ENCODE results near the gene DGKZ.

DNA sequence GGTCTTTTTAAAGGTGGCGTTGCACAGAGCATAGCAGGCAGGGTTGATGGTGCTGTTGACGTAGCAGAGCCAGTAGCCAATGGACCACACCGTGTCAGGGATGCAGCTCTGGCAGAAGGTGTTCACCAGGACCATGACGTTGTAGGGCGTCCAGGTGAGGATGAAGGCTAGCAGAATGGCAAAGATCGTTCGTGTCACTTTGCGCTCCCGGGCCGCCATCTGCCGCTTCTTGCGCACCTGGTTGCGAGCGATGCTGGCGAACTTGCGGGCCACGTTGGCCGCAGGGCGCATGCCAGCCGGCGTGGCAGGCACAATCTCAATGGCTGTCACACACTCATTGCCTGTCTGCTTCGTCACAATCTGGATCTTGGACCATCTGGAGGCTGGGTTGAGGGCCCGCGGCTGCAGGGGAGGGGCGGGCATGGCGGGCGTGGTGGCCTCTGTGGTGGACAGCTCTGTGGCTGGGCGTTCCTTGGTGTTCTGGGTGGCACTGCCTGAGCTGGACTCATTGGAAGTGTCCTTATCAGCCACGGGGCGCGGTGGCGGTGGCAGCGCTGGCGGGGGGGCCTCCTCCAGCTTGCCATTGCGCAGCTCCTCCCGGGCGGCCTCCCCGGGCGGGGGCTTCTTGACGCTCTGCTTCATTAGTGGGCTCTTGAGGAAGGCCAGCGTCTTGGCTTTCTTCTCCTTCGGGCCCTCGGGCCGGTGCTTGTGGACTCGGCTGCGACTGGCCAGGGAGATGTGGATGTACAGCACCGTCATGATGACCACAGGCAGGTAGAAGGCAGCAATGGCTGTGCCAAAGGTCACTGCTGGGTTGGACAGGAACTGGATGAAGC lies 38.1 kb downstream of the DGKZ start:
- no peak for TF ChIP-seq CTCF (IDR thresholded peaks at IDR 0.05)
- TF ChIP-seq EP300 (IDR thresholded peaks at IDR 0.05), result no peak
- TF ChIP-seq POLR2A (IDR thresholded peaks at IDR 0.05), result no peak
- TF ChIP-seq POLR2AphosphoS5 (IDR thresholded peaks at IDR 0.05), result no peak

All from stomach (tissue), 4 donors.